NB4 (cell line): Measurements from ENCODE around the gene C4BPB.

Experiments
- CTCF ChIP-seq: IDR thresholded peaks from one replicate; pipeline ENCODE4 v1.5.1; 2012; ENCODE audit warnings: low read depth, low read length
- POLR2A ChIP-seq: IDR thresholded peaks from 2 replicates; pipeline ENCODE4 v1.6.1; 2011; ENCODE audit warnings: mild to moderate bottlenecking; ENCODE audit not compliant: insufficient read length; ENCODE audit errors: extremely low read depth

GRCh38 chr1:207124389-207124788, 35.7 kb downstream of the C4BPB start:
- no peak for TF ChIP-seq CTCF
- no peak for TF ChIP-seq POLR2A
